GM21360 (cell line): ENCODE results near the gene TOR4A.

Experiments used
- ATAC-seq: cut with Tn5 transposase; IDR thresholded peaks from one replicate; pipeline ENCODE4 v1.9.1; 2021; ENCODE audit warnings: mild to moderate bottlenecking, moderate library complexity; ENCODE audit not compliant: unreplicated experiment

Gene TOR4A

GRCh38 chr9:137269231-137269772, 8.2 kb upstream of the TOR4A start:
- no peak for ATAC-seq

GRCh38 chr9:137270929-137271695, 6.4 kb upstream of the TOR4A start:
- ATAC-seq: no peak

- no peak for ATAC-seq
Observed at GRCh38 chr9:137271696-137272076, 5.8 kb upstream of the TOR4A start.

GRCh38 chr9:137272241-137273094, 5.1 kb upstream of the TOR4A start:
- no peak for ATAC-seq

GRCh38 chr9:137273095-137273490, 4.4 kb upstream of the TOR4A start:
- ATAC-seq: no peak

- ATAC-seq: no peak
Observed at GRCh38 chr9:137273611-137274320, 3.8 kb upstream of the TOR4A start.

- ATAC-seq: no peak
Observed at GRCh38 chr9:137275203-137275587, 2.3 kb upstream of the TOR4A start.

- no peak for ATAC-seq
Observed at GRCh38 chr9:137275588-137276472, 1.7 kb upstream of the TOR4A start.

- no peak for ATAC-seq
Observed at GRCh38 chr9:137276473-137277328, 825 bp upstream of the TOR4A start.

GRCh38 chr9:137278061-137278701, 655 bp downstream of the TOR4A start:
- no peak for ATAC-seq

GRCh38 chr9:137278721-137279711, 1.5 kb downstream of the TOR4A start:
- no peak for ATAC-seq

- ATAC-seq: no peak
Observed at GRCh38 chr9:137279741-137280473, 2.4 kb downstream of the TOR4A start.

- ATAC-seq: no peak
Observed at GRCh38 chr9:137280474-137281344, 3.2 kb downstream of the TOR4A start.

- ATAC-seq: no peak
Observed at GRCh38 chr9:137281345-137282116, 4.0 kb downstream of the TOR4A start.

GRCh38 chr9:137286975-137287383, 9.5 kb downstream of the TOR4A start:
- no peak for ATAC-seq
